ENCODE results near the gene TSPAN9.

Gene TSPAN9

DNA sequence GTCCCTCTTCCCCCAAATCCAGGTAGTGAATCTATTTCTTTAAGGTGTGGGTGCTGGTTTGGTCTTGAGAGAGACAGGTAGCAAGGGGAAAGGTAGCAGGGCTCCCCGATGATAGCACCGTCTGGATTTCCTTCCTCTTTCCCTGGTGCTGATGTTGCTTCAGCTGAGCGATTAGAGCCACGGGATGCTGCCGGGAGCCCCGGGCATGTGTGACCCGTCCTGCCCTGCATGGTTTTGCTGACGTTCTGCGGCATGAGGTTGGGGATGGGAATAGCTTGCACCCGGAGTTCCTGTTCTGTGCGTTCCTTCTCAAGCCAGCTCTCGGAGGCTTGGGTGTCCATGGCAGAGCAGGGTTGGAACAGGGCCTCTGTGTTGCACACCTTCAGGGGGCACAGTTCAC lies 107.3 kb downstream of the TSPAN9 start:
- no peaks in the 10 kb centered on the region for H3K27me3 ChIP-seq (ENCODE audit: insufficient read depth, low read depth, severe bottlenecking)

DNA sequence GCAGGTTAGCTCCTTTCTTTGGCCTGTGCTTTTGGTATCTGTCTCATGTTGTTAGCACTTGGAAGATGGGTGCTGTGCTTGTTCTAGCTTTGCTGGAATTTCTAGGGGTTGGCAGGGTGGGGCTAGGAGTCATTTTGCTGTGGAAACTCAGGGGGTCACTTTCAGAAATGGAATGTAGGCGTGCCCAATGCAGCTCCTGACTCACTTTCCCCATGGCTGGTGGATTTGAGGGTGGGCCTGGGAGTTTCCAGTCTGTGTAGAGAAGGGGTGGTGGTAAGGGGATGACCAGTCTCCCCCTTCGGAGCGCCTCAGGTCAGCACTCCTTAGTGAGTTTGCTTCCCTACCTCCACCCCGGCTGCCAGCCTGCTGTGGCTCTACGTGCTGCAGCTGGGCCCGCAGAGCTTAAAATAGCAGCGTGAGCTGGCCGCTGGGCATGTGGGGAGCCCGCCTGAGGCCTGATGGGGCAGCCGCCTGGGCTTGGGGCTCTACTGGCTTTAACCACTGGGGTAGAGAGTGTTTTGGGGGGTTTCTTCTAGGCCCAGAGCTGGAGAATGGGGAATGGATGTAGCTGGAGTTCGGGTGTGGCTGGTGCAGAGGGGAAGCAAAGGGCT lies 108.2 kb downstream of the TSPAN9 start:
- H3K9me3 ChIP-seq (ENCODE audit: severe bottlenecking) = no peaks in the 10 kb centered on the region
- no peak overlapping the region for H3K27ac ChIP-seq
- DNase-seq = no peak
- no peaks in the 10 kb centered on the region for H3K36me3 ChIP-seq
- H3K27me3 ChIP-seq (ENCODE audit: insufficient read depth, low read depth, severe bottlenecking) = no peaks in the 10 kb centered on the region
- H3K4me3 ChIP-seq (ENCODE audit: low read depth, low read length) = no peak overlapping the region
- TF ChIP-seq, protein P1, sequence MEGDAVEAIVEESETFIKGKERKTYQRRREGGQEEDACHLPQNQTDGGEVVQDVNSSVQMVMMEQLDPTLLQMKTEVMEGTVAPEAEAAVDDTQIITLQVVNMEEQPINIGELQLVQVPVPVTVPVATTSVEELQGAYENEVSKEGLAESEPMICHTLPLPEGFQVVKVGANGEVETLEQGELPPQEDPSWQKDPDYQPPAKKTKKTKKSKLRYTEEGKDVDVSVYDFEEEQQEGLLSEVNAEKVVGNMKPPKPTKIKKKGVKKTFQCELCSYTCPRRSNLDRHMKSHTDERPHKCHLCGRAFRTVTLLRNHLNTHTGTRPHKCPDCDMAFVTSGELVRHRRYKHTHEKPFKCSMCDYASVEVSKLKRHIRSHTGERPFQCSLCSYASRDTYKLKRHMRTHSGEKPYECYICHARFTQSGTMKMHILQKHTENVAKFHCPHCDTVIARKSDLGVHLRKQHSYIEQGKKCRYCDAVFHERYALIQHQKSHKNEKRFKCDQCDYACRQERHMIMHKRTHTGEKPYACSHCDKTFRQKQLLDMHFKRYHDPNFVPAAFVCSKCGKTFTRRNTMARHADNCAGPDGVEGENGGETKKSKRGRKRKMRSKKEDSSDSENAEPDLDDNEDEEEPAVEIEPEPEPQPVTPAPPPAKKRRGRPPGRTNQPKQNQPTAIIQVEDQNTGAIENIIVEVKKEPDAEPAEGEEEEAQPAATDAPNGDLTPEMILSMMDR (IDR thresholded peaks at IDR 0.05; ENCODE audit: low read depth, low read length) = no peak

More for the DNA sequence above, 107.3 kb downstream of the TSPAN9 start:
- H3K36me3 ChIP-seq = no peaks in the 10 kb centered on the region; the same call in 1 of the 2 replicates
- DNase-seq = no peak
- no peaks in the 10 kb centered on the region for H3K9me3 ChIP-seq (ENCODE audit: severe bottlenecking)
- TF ChIP-seq, protein P1 (IDR thresholded peaks at IDR 0.05; ENCODE audit: low read depth, low read length) = no peak
- no peak overlapping the region for H3K4me3 ChIP-seq (ENCODE audit: low read depth, low read length)
- H3K27ac ChIP-seq = peak overlapping the region; percentile 22; the same call in 1 of the 2 replicates

DNA sequence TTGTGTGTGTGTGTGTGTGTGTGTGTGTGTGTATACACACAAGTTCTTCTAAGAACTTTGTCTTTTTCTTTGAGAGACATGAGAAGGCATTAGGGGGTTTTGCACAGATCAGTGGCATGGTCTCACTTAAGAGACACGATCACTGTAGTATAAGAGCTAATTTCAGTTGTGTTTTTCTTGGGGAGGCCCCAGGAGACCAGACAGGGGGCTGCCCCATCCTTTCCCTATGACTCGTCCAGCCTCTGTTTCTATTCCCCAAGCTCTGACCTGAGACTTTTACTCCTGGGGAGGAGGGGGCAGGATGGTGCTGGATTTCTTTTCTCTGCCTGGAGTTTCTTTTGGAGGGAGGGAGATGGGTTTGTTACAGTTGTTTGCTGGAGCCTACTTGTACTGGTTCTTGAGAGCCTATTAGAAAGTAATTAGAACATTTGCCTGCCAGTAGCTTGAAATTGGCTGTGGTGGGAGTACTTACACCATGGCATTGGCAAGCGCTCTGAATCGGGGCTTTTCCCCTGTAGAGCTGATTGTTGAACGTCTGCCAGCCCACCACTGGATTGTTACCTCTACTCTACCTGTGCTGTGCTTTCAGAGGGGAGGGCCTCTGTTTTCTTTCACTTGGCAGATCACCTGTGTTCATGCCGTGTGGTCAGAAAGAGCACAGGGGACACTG lies 109.5 kb downstream of the TSPAN9 start:
- Histone ChIP-seq H3K27ac (no peak overlapping the region), H3K9me3 (ENCODE audit: severe bottlenecking) (no peaks in the 10 kb centered on the region), H3K4me3 (ENCODE audit: low read depth, low read length) (no peak overlapping the region), H3K27me3 (ENCODE audit: insufficient read depth, low read depth, severe bottlenecking) (no peaks in the 10 kb centered on the region), H3K36me3 (no peaks in the 10 kb centered on the region)
- no peak for DNase-seq
- TF ChIP-seq, protein P1 (IDR thresholded peaks at IDR 0.05; ENCODE audit: low read depth, low read length) = no peak

DNA sequence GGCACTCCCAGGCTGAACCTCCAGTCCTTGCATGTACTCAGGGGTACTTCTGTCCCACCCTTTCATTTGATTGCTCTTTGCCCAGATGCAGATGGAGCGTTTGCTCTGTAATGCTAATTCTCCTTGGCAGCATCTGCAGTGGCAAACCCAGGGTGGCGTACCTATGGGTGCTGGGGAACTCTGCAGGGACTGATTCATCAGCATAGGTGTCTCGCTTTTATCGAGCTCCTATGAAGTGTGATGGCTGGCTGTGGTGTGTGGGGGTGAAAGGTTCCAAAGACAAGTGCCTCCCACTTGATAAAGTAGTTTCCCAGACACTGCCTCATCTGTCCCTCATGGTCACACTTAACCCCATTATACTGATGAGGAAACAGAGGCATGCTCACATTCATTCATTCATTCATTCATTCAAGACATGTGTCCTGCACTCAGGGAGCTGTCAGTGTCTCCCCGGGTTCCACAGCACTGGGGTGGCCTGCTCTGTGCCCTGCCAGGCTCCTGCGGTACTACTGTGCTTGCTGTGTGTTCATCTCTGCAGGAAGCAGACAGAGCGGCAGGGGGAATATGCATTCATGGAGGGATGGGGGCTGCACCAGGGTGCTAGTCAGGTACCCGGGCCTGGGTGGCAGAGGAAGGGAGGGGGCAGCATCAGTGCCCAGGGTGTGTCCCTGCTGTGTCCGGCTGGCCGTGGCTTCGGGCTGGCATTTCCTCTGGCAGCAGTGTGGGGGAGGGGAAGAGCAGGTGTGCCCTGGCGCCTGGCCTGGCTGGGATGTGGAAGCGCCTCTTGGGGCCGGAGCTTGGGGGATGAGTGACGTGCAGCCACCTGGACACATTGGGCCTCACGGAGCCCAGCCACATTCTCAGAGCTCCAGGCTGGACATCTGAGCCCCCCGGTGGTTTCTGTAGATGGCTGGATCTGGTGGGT lies 110.9 kb downstream of the TSPAN9 start:
- TF ChIP-seq, protein P1 (IDR thresholded peaks at IDR 0.05; ENCODE audit: low read depth, low read length) = no peak
- Histone ChIP-seq H3K4me3 (ENCODE audit: low read depth, low read length) (no peak overlapping the region), H3K36me3 (no peaks in the 10 kb centered on the region), H3K27ac (no peak overlapping the region), H3K9me3 (ENCODE audit: severe bottlenecking) (no peaks in the 10 kb centered on the region), H3K27me3 (ENCODE audit: insufficient read depth, low read depth, severe bottlenecking) (no peaks in the 10 kb centered on the region)
- DNase-seq = no peak

DNA sequence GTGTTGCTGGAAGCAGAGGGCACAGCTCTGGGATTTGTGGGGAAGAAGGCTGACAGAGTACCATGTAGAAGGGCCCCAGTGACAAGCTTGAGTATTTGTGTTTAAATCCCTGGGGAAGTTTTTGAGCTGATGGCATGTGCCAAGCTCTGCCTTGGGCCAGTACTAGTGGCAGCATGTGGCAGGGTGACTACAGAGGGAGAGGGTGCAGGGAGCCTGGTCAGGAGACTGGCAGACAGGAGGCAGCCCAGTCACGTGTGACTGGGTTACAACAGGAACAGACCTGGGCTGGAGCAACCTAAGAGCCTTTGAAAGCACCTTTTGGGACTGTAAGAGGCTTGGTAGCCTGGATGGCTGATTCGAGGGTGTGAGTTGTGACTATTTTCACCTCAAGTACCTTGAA lies 112.1 kb downstream of the TSPAN9 start:
- Histone ChIP-seq H3K27ac (no peak overlapping the region), H3K36me3 (no peaks in the 10 kb centered on the region), H3K4me3 (ENCODE audit: low read depth, low read length) (no peak overlapping the region), H3K9me3 (ENCODE audit: severe bottlenecking) (no peaks in the 10 kb centered on the region), H3K27me3 (ENCODE audit: insufficient read depth, low read depth, severe bottlenecking) (no peaks in the 10 kb centered on the region)
- TF ChIP-seq, protein P1 (IDR thresholded peaks at IDR 0.05; ENCODE audit: low read depth, low read length) = no peak
- DNase-seq = no peak

Measured in WERI-Rb-1 (cell line).